HG02840 (cell line): ENCODE results near the gene SEPHS1.

ENCODE experiments used
- ATAC-seq: cut with Tn5 transposase; IDR thresholded peaks from one replicate; pipeline ENCODE4 v1.9.1; 2021; ENCODE audit warnings: mild to moderate bottlenecking, moderate library complexity, moderate number of reproducible peaks; ENCODE audit not compliant: unreplicated experiment, low FRiP score

The SEPHS1 gene

GRCh38 chr10:13329565-13329964 is 18.5 kb downstream of the SEPHS1 start:
- ATAC-seq: no peak

- ATAC-seq: no peak
Observed at GRCh38 chr10:13328613-13329012, 19.5 kb downstream of the SEPHS1 start.

- ATAC-seq: no peak
Observed at GRCh38 chr10:13328126-13328525, 20.0 kb downstream of the SEPHS1 start.

GRCh38 chr10:13327534-13327933 is 20.6 kb downstream of the SEPHS1 start:
- no peak for ATAC-seq

- ATAC-seq: no peak
Observed at GRCh38 chr10:13322615-13323148, 25.4 kb downstream of the SEPHS1 start.

GRCh38 chr10:13321576-13321975 is 26.5 kb downstream of the SEPHS1 start:
- ATAC-seq: no peak

GRCh38 chr10:13319166-13319565 is 28.9 kb downstream of the SEPHS1 start:
- no peak for ATAC-seq

- ATAC-seq: no peak
Observed at GRCh38 chr10:13317474-13317873, 30.6 kb downstream of the SEPHS1 start.

GRCh38 chr10:13316635-13317311 is 31.3 kb downstream of the SEPHS1 start:
- no peak for ATAC-seq

GRCh38 chr10:13315361-13315760 is 32.7 kb downstream of the SEPHS1 start:
- no peak for ATAC-seq

- ATAC-seq: no peak
Observed at GRCh38 chr10:13311177-13311575, 36.9 kb downstream of the SEPHS1 start.

- ATAC-seq: no peak
Observed at GRCh38 chr10:13310518-13311176, 37.4 kb downstream of the SEPHS1 start.

- ATAC-seq: no peak
Observed at GRCh38 chr10:13309792-13310191, 38.3 kb downstream of the SEPHS1 start.

GRCh38 chr10:13308096-13308495 is 40.0 kb downstream of the SEPHS1 start:
- no peak for ATAC-seq

GRCh38 chr10:13306103-13306502 is 42.0 kb downstream of the SEPHS1 start:
- ATAC-seq: no peak

GRCh38 chr10:13302821-13303555 is 45.1 kb downstream of the SEPHS1 start:
- ATAC-seq: no peak

- ATAC-seq: peak; percentile 57
Observed at GRCh38 chr10:13299437-13300287, 48.4 kb downstream of the SEPHS1 start, which contains the start of gene PHYH. TSS of gene PHYH (minus strand) at chr10:13300064. CDS start at chr10:13300042, 22 bp downstream.

GRCh38 chr10:13298748-13299436 is 49.2 kb downstream of the SEPHS1 start:
- ATAC-seq: no peak

- ATAC-seq: no peak
Observed at GRCh38 chr10:13296476-13296875, 51.6 kb downstream of the SEPHS1 start.

- ATAC-seq: no peak
Observed at GRCh38 chr10:13294784-13295183, 53.3 kb downstream of the SEPHS1 start.
